A673 (cell line): ENCODE data around the gene LSR. TPM values are rescaled to one million over a fixed set of nuclear protein-coding genes. Genes with fewer than 3 reads are reported as not detected.

Experiments
- BruUV-seq: library from RNA; stranded (reverse); fragments of 400-500 nt; replicated peaks from 2 replicates; lab custom pipeline; 2021; lab: Mats Ljungman, UMichigan
- CTCF ChIA-PET: fragments of 300-600 bp; sonication (Branson Sonifier 250); formaldehyde crosslinking; loops from one replicate; lab custom pipeline; 2022; ENCODE audit warnings: antibody characterized with exemption; lab: Charles Lee
- POLR2A ChIA-PET: fragments of 300-600 bp; sonication (Branson Sonifier 250); formaldehyde crosslinking; loops from one replicate; lab custom pipeline; 2022; ENCODE audit warnings: antibody characterized with exemption; ENCODE audit not compliant: low non-redundant PET; lab: Charles Lee
- DNase-seq: peaks from one replicate; pipeline ENCODE4 v3.0.0-alpha.2; 2015; ENCODE audit warnings: low spot score
- H3K27ac ChIP-seq: fragments of 200-600 bp; sonication (generic); 2 replicates; pipeline ENCODE4 v1.5.1; 2016; ENCODE audit warnings: mixed run types, low read depth, mild to moderate bottlenecking, mixed read lengths, antibody characterized with exemption, low read length; ENCODE audit not compliant: poor library complexity, severe bottlenecking
- H3K27me3 ChIP-seq: fragments of 200-600 bp; sonication (generic); replicated peaks from 2 replicates; pipeline ENCODE4 v1.6.1; 2017; ENCODE audit warnings: mixed run types, low read depth, mild to moderate bottlenecking, mixed read lengths, antibody characterized with exemption, low read length; ENCODE audit not compliant: insufficient read depth, poor library complexity
- H3K36me3 ChIP-seq: fragments of 200-600 bp; sonication (generic); 2 replicates; pipeline ENCODE4 v1.6.1; 2016; ENCODE audit warnings: mixed run types, mild to moderate bottlenecking, mixed read lengths, antibody characterized with exemption, low read length; ENCODE audit not compliant: insufficient read depth, poor library complexity, severe bottlenecking
- H3K4me1 ChIP-seq: fragments of 200-600 bp; sonication (generic); 2 replicates; pipeline ENCODE4 v1.6.1; 2017; ENCODE audit warnings: mixed run types, mild to moderate bottlenecking, mixed read lengths, antibody characterized with exemption, low read length; ENCODE audit not compliant: insufficient read depth, poor library complexity, severe bottlenecking
- H3K4me3 ChIP-seq: fragments of 200-600 bp; sonication (generic); 2 replicates; pipeline ENCODE4 v1.5.1; 2016; ENCODE audit warnings: low read depth, mixed run types, mild to moderate bottlenecking, mixed read lengths, low read length; ENCODE audit not compliant: poor library complexity, severe bottlenecking
- H3K9me3 ChIP-seq: fragments of 200-600 bp; sonication (generic); 2 replicates; pipeline ENCODE4 v1.6.1; 2016; ENCODE audit warnings: mixed run types, low read depth, mild to moderate bottlenecking, mixed read lengths, antibody characterized with exemption, low read length; ENCODE audit not compliant: poor library complexity, severe bottlenecking
- EZH2 ChIP-seq: fragments of 200-600 bp; sonication (generic); IDR thresholded peaks from 2 replicates; pipeline ENCODE4 v1.6.1; 2017; ENCODE audit warnings: borderline replicate concordance, low read depth, mild to moderate bottlenecking, mixed read lengths, antibody characterized with exemption, low read length; ENCODE audit not compliant: poor library complexity, severe bottlenecking
- intact Hi-C: fragments of 100-400 bp; cut with micrococcal nuclease; formaldehyde crosslinking; loops from one replicate; pipeline ENCODE4 v1.10.0; 2022; ENCODE audit not compliant: unreplicated experiment
- total RNA-seq: library from RNA; stranded (reverse); gene quantifications from 2 replicates; pipeline ENCODE4 v1.2.3, GENCODE V29; 2021
- TF ChIP-seq, protein P1 (sequence below): fragments of 300-800, 200-600 bp; sonication (generic); conservative IDR thresholded peaks from 2 replicates; pipeline ENCODE4 v1.5.1; 2017; ENCODE audit warnings: low read depth, mild to moderate bottlenecking, antibody characterized with exemption, low read length, moderate library complexity, mixed read lengths

The LSR gene
- total RNA-seq, 1 experiment from 2014 or later: 1.9 TPM

DNA sequence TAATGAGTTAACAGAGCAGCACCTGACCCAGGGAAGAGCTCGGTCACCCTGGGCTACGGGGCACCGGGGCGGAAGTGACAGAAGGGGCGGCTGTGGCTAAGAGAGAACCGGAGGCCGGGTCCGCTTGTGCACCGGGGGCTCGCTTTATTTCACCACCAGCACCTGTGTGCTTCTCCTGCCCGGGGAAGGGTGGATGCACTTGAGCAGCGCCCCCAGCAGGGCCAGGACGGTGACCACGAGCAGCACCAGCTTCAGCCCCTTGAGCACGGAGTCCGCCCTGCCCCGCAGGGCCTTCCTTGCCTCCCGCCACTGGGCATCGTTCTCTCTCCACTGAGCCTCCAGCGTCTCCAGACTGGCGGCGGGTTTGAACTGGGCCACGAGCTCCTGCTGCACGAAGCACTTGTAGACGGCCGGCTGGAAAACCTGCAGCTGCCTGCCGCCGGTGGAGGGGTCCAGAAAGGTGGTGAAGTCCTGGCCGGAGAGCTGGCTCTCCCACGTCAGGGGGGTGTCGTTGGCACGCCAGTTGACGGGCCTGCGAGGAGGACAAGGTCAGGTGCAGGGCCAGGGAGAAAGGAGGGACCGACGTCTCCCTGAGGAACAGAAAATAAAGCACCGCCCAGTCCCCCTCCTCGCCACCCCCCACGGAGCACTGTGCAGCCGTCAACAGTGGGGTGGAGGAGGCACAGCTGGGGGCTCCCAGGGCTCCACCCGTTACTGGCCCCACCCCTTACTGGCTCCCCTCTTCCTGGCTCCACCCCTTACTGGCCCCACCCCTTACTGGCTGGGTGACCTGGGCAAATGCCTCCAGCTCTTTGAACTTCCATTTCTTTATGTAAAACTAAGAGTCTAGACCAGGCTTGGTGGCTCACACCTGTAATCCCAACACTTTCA lies 23.9 kb upstream of the LSR start:
- H3K27ac ChIP-seq: no peak overlapping the region
- no peak overlapping the region for H3K4me3 ChIP-seq
- H3K9me3 ChIP-seq: no peaks in the 10 kb centered on the region
- no peaks in the 10 kb centered on the region for H3K4me1 ChIP-seq
- intact Hi-C loops: no loop called here
- CTCF ChIA-PET: no interaction called here
- POLR2A ChIA-PET: no interaction called here
- H3K36me3 ChIP-seq: no peaks in the 10 kb centered on the region
- TF ChIP-seq EZH2: no peak
- TF ChIP-seq, protein P1, sequence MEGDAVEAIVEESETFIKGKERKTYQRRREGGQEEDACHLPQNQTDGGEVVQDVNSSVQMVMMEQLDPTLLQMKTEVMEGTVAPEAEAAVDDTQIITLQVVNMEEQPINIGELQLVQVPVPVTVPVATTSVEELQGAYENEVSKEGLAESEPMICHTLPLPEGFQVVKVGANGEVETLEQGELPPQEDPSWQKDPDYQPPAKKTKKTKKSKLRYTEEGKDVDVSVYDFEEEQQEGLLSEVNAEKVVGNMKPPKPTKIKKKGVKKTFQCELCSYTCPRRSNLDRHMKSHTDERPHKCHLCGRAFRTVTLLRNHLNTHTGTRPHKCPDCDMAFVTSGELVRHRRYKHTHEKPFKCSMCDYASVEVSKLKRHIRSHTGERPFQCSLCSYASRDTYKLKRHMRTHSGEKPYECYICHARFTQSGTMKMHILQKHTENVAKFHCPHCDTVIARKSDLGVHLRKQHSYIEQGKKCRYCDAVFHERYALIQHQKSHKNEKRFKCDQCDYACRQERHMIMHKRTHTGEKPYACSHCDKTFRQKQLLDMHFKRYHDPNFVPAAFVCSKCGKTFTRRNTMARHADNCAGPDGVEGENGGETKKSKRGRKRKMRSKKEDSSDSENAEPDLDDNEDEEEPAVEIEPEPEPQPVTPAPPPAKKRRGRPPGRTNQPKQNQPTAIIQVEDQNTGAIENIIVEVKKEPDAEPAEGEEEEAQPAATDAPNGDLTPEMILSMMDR: no peak
- BruUV-seq: no TSS peak
- H3K27me3 ChIP-seq: no peaks in the 10 kb centered on the region
- DNase-seq: no peak

DNA sequence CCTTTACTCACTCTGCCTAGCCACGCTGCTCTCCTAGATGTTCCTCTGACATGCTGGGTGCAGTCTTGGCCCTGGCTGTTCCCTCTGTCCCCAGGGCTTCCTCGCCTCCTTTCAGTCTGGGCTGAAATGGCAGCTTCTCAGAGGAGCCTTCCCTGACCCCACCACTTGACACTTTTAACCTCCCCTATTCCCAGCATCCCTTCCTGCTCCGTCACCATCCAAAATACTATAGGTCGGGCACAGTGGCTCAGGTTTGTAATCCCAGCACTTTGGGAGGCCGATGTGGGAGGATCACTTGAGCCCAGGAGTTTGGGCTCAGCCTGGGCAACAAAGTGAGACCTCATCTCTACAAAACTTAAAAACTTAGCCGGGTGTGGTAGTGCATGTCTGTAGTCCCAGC lies 22.9 kb upstream of the LSR start:
- Histone ChIP-seq H3K27ac (no peak overlapping the region), H3K4me1 (no peaks in the 10 kb centered on the region), H3K9me3 (no peaks in the 10 kb centered on the region), H3K27me3 (no peaks in the 10 kb centered on the region), H3K4me3 (no peak overlapping the region), H3K36me3 (no peaks in the 10 kb centered on the region)
- intact Hi-C loops: no loop called here
- no peak for DNase-seq
- ChIA-PET POLR2A (no interaction called here), CTCF (no interaction called here)
- no TSS peak for BruUV-seq
- TF ChIP-seq, protein P1: no peak
- TF ChIP-seq EZH2: no peak

DNA sequence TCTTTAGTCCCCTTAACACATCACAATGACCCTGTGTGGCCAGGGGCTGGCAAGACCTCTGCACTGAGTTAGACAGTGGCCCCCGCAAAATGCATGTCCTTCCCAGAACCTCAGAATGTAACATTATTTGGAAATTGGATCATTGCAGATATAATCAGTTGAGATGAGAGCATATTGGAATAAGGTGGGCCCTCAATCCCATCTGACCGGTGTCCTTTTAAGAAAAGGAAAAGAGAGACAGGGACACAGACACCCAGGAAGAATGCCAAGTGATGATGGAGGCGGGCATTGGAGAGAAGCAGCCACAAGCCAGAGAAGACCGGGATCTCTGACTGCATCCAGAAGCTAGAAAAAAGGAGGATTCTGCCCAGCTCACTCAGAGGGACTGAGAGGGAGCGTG lies 22.1 kb upstream of the LSR start:
- H3K27ac ChIP-seq: no peak overlapping the region
- H3K4me1 ChIP-seq: no peaks in the 10 kb centered on the region
- no peaks in the 10 kb centered on the region for H3K36me3 ChIP-seq
- TF ChIP-seq, protein P1: no peak
- TF ChIP-seq EZH2: no peak
- no TSS peak for BruUV-seq
- H3K4me3 ChIP-seq: no peak overlapping the region
- no peaks in the 10 kb centered on the region for H3K27me3 ChIP-seq
- CTCF ChIA-PET: no interaction called here
- no peak for DNase-seq
- intact Hi-C loops: no loop called here
- POLR2A ChIA-PET: no interaction called here
- H3K9me3 ChIP-seq: no peaks in the 10 kb centered on the region
